Chondrocyte (in vitro differentiated cells): ENCODE data around the gene GPC3. TPM values are rescaled to one million over a fixed set of nuclear protein-coding genes. Genes with fewer than 3 reads are reported as not detected.
A peak's percentile ranks its signal among the peaks of the same experiment; 100 is the strongest.

Experiments
- DNase-seq: peaks from one replicate; pipeline ENCODE4 v3.0.0; 2021; ENCODE audit warnings: mixed read lengths, low spot score
- H3K27ac Mint-ChIP-seq: one replicate; pipeline ENCODE4 v1.8.0; 2021; ENCODE audit warnings: mild to moderate bottlenecking, moderate library complexity, mixed read lengths; ENCODE audit not compliant: unreplicated experiment
- H3K27me3 Mint-ChIP-seq: 2 replicates; pipeline ENCODE4 v1.8.0; 2021; ENCODE audit warnings: low read depth, mixed read lengths
- H3K36me3 Mint-ChIP-seq: 2 replicates; pipeline ENCODE4 v1.8.0; 2021; ENCODE audit warnings: low read depth, mixed read lengths
- H3K4me1 Mint-ChIP-seq: 2 replicates; pipeline ENCODE4 v1.8.0; 2021; ENCODE audit warnings: low read depth, mild to moderate bottlenecking, mixed read lengths
- H3K4me3 Mint-ChIP-seq: one replicate; pipeline ENCODE4 v1.8.0; 2021; ENCODE audit warnings: mild to moderate bottlenecking, moderate library complexity, mixed read lengths; ENCODE audit not compliant: unreplicated experiment
- H3K9me3 Mint-ChIP-seq: 2 replicates; pipeline ENCODE4 v1.8.0; 2021; ENCODE audit warnings: low read depth, mixed read lengths
- CTCF ChIP-seq: fragments of 200-600 bp; sonication (generic); IDR thresholded peaks from 2 replicates; pipeline ENCODE4 v1.5.0; 2021; ENCODE audit warnings: antibody characterized with exemption, mild to moderate bottlenecking, moderate library complexity
- total RNA-seq: library from RNA; stranded (reverse); gene quantifications from 3 replicates; pipeline ENCODE4 v1.2.1, GENCODE V29; 2021

Gene GPC3
- total RNA-seq, 1 donor from 2014 or later: 1.9 TPM

GRCh38 chrX:133988010-133988409 is 2.6 kb upstream of the GPC3 start:
- no peak for DNase-seq
- no peak for TF ChIP-seq CTCF
- H3K27me3 Mint-ChIP-seq: peaks cover 12% of the 10 kb centered on the region
- no peaks in the 10 kb centered on the region for H3K36me3 Mint-ChIP-seq
- H3K4me3 Mint-ChIP-seq: no peak overlapping the region
- peaks cover 11% of the 10 kb centered on the region for H3K4me1 Mint-ChIP-seq
- H3K9me3 Mint-ChIP-seq: no peaks in the 10 kb centered on the region
- H3K27ac Mint-ChIP-seq: no peak overlapping the region

- DNase-seq: no peak
These were observed 1.8 kb upstream of the GPC3 start for GRCh38 chrX:133987188-133987587.

GRCh38 chrX:133985967-133986683 is 731 bp upstream of the GPC3 start:
- Mint-ChIP-seq H3K9me3 (no peaks in the 10 kb centered on the region), H3K27ac (no peak overlapping the region), H3K27me3 (peaks cover 13% of the 10 kb centered on the region), H3K4me3 (peak overlapping the region; percentile 74), H3K36me3 (no peaks in the 10 kb centered on the region), H3K4me1 (peaks cover 12% of the 10 kb centered on the region)
- DNase-seq: no peak
- no peak for TF ChIP-seq CTCF

More at GRCh38 chrX:133987188-133987587, 1.8 kb upstream of the GPC3 start:
- no peak overlapping the region for H3K27ac Mint-ChIP-seq
- peaks cover 13% of the 10 kb centered on the region for H3K27me3 Mint-ChIP-seq
- no peak overlapping the region for H3K4me3 Mint-ChIP-seq
- H3K4me1 Mint-ChIP-seq: peaks cover 11% of the 10 kb centered on the region
- H3K36me3 Mint-ChIP-seq: no peaks in the 10 kb centered on the region
- no peak for TF ChIP-seq CTCF
- H3K9me3 Mint-ChIP-seq: no peaks in the 10 kb centered on the region

GRCh38 chrX:133984857-133985163 is 584 bp downstream of the GPC3 start:
- peaks cover 22% of the 10 kb centered on the region for H3K4me1 Mint-ChIP-seq
- peaks cover 13% of the 10 kb centered on the region for H3K27me3 Mint-ChIP-seq
- no peaks in the 10 kb centered on the region for H3K36me3 Mint-ChIP-seq
- H3K27ac Mint-ChIP-seq: no peak overlapping the region
- no peak for TF ChIP-seq CTCF
- H3K4me3 Mint-ChIP-seq: peak overlapping the region; percentile 68
- H3K9me3 Mint-ChIP-seq: no peaks in the 10 kb centered on the region
- DNase-seq: no peak

GRCh38 chrX:133983974-133984845 is 1.2 kb downstream of the GPC3 start:
- H3K36me3 Mint-ChIP-seq: no peaks in the 10 kb centered on the region
- peaks cover 26% of the 10 kb centered on the region for H3K4me1 Mint-ChIP-seq
- H3K9me3 Mint-ChIP-seq: no peaks in the 10 kb centered on the region
- TF ChIP-seq CTCF: no peak
- no peak for DNase-seq
- H3K4me3 Mint-ChIP-seq: peak overlapping the region; percentile 68
- H3K27me3 Mint-ChIP-seq: peaks cover 13% of the 10 kb centered on the region
- no peak overlapping the region for H3K27ac Mint-ChIP-seq
